IPS-NIHi7 (cell line): ENCODE data around the gene SCN1A.
"Not testable (repeated sequence)": the region's sequence is repeated elsewhere in the genome, so short reads cannot be mapped to it uniquely, and the experiment has no call there.

ENCODE experiments used
- DNase-seq: peaks from one replicate; pipeline ENCODE4 v3.0.0; 2012; ENCODE audit warnings: mixed read lengths; ENCODE audit errors: extremely low spot score

Gene SCN1A

DNA sequence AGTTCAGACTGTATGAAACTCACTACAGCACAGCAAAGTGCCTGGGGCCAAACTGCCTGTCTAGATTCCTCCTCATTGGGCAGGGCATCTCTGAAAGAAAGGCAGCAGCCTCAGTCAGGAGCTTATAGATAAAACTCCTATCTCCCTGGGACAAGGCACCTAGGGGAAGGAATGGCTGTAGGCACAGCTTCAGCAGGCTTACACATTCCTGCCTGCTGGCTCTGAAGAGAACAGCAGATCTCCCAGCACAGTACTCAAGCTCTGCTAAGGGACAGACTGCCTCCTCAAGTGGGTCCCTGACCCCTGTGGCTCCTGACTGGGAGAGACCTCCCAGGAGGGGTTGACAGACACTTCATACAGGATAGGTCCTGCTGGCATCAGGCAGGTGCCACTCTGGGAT lies 155.7 kb downstream of the SCN1A start:
- not testable (repeated sequence) for DNase-seq

GRCh38 chr2:165970663-165971062 lies 157.2 kb downstream of the SCN1A start:
- DNase-seq: peak; percentile 19

DNA sequence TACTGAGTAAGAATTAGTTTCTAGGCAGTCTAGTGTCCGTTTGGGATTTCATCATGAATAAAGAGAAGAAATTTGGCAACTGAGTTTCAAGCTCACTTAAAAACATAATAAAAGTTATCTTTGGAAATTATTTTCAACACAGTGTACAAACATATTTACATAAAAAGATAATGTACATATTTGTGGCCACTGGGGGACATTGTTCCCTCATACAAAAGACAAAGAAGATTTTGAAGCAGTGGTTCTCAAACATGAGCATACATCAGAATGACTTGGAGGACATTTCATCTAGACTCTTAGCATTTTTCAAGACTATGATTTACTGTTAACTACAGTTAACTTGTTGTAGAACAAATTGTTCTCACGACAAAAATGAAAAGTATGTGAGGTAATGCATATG lies 158.6 kb downstream of the SCN1A start:
- DNase-seq: no peak

DNA sequence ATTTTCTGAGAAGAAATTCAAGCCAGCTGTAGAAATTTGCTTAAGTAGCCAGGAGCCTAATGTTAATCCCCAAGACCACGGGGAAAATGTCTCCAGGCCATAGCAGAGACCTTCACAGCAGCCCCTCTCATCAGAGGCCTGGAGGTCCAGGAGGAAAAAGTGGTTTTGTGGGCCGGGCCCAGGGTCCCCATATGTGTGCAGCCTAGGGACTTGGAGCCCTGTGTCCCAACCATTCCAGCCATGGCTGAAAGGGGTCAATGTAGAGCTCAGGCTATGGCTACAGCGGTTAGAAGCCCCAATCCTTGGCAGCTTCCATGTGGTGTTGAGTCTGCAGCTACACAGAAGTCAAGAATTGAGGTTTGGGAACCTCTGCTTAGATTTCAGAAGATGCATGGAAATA lies 160.1 kb downstream of the SCN1A start:
- no peak for DNase-seq

GRCh38 chr2:165961818-165962217 lies 166.0 kb downstream of the SCN1A start:
- no peak for DNase-seq

- no peak for DNase-seq
Observed at GRCh38 chr2:165959371-165959770, 168.4 kb downstream of the SCN1A start.

DNA sequence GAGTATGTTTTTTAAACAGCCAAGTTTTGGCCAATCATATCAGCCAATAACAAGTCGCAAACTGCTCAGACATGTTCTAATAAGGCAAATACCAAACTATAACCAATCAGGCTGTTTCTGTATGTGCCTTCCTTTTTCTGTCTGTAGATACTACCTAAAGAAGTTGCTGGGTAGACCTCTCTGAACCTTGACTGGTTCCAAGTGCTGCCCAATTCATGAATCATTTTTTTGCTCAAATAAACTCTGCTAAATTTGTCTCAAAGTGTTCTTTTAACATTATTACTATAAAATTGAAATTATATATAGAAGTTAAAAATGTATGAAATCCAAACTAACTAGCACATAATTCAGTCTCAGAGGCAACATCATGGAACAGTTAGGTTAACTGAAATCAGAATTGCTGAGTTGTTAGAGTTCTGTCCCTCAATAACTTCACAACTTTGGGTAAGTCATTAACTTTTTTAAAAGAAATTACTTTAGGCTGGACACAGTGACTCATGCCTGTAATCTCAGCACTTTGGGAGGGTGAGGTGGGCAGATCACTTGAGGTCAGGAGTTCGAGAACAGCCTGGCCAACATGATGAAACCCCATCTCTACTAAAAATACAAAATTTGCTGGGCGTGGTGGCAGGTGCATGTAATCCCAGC lies 169.4 kb downstream of the SCN1A start:
- no peak for DNase-seq

- DNase-seq: no peak
Observed at GRCh38 chr2:165957030-165957675, 170.7 kb downstream of the SCN1A start.

DNA sequence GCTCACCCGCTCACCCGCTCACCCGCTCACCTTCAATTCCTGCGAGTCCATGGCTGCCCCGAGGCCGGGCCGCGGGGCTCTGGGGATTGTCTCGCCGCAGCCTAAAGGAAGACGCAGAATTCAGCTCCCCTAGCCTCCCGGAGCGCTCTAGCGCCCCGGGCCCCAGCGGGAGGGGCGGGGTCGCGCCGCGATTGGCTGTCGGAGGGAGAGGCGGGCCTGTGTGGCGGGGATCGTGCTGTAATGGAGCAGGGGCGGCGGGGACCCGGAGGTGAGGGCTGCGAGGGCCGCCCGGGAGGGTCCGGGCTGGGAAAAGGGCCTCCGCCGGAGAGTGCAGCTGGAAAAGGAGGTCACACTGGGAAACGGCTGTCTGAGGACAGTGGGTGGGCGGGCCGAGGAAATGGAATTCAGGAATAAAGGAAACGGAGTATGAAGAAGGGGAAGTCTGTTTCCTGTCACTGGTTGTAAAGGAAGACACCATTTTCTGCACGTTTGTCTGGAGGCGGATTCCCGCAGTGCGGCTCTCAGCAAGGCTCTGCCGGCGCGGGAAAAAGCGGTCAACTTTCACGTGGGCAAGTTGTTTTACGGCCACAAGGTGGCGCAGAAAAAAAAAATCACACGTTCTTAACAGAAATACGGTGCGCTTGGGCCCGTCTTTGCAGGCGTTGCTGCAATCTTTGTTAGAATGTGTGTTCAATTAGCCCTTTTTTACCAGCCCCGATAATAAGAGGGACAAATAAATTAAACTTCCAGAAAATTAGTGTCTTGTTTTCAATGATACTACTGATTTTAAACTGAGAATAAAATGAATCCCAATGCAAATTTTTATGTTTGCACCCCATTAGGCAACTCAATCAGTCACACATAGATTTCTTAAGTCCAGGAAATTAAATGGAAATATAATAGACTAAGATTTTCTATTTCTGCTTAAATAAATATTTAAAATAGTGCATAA lies 173.9 kb downstream of the SCN1A start, which contains the start of gene TTC21B:
Gene TTC21B (minus strand): TSS at position 122 of the 952 bp plus-strand sequence. CDS start 71 bp downstream, at position 51.
- peak; percentile 94 for DNase-seq

DNA sequence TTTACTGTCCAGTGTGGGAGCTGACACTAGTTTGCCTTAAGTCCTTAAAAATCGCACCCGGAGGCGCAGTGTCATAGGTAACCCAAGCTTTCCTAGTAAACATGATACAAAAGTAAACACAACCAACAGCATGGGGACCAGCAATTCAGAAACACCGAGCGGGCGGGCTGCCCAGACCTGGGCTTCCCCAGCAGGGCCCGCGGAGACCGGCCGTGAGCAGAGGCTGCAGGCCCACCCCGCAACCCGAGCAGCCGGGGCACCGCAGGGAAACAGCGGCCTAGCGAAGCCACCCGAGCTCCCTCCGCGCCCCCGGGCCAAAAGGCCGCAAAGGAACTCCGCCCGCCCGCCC lies 174.5 kb downstream of the SCN1A start:
- no peak for DNase-seq

DNA sequence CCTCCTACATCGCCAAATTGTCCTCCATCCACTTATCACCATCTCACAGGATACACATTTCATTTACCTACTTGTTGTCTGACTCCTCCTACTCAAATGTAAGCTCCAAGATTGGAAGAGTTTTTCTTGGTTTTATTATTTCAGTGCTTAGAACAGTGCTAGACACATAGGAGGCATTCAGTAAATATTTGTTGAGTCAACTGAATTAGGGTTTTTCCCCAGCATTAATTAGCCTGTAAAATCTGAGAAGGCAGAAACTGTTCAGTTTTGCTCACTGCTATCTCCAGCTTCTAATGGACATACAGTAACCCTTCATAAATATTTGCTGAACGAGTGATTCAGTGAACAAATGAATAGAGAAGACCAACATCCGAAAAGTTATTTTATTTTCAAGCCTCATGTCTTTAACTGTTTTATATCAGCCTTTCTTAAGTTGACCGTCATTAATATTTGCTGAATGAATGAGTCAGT lies 175.0 kb downstream of the SCN1A start:
- DNase-seq: no peak

DNA sequence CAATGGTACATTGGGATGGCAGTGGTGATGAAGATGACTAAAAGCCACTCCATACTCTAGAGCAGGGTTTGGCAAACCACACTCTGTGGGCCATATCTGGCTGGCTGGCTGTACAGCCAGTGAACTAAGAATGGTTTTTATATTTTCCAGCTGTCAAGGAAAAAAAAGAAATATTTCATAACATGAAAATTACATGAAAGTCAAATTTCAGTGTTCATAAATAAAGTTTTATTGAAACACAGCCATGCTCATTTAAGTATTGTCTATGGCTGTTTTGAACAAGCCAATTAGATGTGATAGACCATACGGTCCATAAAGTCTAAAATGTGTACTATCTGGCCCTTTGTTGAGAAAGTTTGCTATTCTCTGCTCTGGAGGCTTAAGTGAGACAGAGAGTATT lies 175.7 kb downstream of the SCN1A start:
- no peak for DNase-seq

GRCh38 chr2:165950438-165950837 lies 177.4 kb downstream of the SCN1A start:
- DNase-seq: no peak

- no peak for DNase-seq
Observed at GRCh38 chr2:165941827-165942226, 186.0 kb downstream of the SCN1A start.

DNA sequence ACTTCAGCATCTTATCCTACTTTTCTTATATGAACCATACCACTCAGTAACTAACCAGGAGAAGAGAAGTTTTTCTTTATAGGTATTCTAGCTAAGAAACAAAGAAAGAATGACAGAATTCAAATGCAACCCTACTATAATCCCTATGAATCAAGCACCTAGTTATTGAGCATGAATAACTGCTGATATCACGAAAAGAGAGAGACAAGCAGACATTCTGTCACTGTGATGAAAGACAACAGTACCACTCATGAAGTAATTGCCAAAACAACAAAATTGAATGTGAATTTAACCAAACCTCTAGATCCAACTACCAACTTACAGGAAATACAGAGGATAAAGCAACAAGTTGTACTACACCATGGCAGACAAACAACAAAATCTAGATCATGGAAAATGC lies 189.6 kb downstream of the SCN1A start:
- no peak for DNase-seq
